ENCODE results near the gene SLC4A1AP.

Gene SLC4A1AP

DNA sequence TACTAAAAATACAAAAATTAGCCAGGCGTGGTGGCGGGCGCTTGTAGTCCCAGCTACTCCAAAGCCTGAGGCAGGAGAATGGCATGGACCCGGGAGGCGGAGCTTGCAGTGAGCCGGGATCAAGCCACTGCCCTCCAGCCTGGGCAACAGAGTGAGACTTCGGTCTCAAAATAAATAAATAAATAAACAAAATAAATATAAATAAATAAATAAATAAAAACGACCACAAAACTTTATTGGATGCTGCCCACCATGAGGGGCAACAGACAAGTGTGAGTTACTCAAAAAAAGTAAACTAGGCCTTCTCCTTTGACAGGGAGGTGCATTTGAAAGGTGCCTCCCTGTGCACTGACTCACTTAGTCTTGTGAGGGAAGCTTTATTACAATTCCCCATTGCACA, 50.4 kb downstream of the SLC4A1AP start:
- TF ChIP-seq ZNF274 (IDR thresholded peaks at IDR 0.05; ENCODE audit: low read depth, low read length), result no peak
- H3K4me3 ChIP-seq (ENCODE audit: low read length), result no peak overlapping the region

GRCh38 chr2:27714851-27715291, 51.2 kb downstream of the SLC4A1AP start:
- no peak overlapping the region for H3K4me3 ChIP-seq (ENCODE audit: low read length)
- no peak for TF ChIP-seq ZNF274 (IDR thresholded peaks at IDR 0.05; ENCODE audit: low read depth, low read length)

GRCh38 chr2:27715318-27716210, 51.9 kb downstream of the SLC4A1AP start:
- TF ChIP-seq ZNF274 (IDR thresholded peaks at IDR 0.05; ENCODE audit: low read depth, low read length), result no peak
- H3K4me3 ChIP-seq (ENCODE audit: low read length), result peak overlapping the region; percentile 18; the same call in 1 of the 2 replicates

DNA sequence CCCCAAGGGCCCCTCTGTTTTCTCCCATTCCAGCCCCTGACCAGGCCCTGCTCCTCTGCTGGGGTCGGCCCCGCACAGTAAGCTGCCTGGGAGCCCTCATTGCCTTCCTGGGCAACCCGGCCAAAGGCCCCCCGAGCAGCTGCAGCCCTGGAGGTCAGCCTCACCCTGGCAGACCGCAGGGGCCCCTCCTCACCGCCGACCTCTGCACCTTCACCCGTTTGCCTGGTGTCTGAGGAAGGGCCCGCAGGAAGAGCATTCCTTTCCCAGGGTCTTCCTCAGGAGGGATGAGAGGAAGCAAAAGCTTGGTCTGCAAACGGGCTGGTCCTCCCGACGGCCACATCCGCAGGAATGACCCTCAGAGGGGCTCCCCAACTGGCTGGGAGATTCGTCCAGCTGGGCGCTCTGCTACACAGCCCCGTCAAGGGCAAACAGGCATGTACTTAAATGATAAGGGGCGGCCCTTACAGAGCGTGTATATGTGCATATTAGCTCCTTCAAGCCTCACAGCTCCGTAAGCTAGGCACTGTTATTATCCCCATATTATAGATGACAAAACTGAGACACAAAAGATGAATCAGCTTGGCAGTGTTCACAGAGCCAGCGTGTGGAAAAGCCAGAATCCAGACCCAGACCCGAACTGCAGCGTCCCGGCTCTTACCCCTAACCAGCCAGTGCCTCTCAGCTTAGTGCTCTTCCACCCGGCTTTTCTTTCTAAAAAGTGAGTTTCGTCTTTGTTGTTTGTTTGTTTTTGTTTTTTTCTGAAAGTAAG, 52.8 kb downstream of the SLC4A1AP start:
- no peak for TF ChIP-seq ZNF274 (IDR thresholded peaks at IDR 0.05; ENCODE audit: low read depth, low read length)
- no peak overlapping the region for H3K4me3 ChIP-seq (ENCODE audit: low read length)

DNA sequence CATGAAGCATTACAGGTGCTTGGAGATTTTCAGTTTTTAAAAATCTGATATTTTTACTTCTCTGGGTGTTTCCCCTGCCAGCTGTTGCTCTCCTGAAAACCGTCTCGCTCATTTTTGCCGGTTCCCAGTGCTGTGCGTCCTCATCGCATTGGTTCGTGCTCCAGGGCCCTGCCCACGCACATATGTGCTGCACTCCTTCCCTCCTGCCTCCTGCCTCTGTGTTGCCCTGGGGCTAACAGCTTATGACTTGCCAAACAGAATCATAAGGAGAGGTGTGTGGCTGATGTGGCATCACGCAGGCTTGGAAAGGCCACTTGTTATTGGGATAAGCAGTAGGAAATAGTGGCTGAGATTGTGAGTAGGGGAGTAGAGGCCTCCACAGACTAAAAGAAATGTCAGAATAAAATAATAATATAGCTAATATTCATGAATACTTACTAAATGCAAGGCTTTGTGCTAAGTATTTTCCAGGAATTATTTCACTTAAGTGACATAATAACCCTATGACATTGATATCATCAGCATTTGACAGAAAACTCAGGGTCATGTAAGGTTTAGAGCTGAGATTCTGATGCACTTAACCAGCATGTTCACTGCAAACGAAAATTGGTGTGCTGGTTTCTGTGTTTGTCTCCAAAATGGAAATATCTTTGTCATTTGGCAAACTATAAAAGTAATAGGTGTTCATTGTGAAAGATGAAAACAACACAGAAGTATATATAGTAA, 53.5 kb downstream of the SLC4A1AP start:
- no peak for TF ChIP-seq ZNF274 (IDR thresholded peaks at IDR 0.05; ENCODE audit: low read depth, low read length)
- no peak overlapping the region for H3K4me3 ChIP-seq (ENCODE audit: low read length)

DNA sequence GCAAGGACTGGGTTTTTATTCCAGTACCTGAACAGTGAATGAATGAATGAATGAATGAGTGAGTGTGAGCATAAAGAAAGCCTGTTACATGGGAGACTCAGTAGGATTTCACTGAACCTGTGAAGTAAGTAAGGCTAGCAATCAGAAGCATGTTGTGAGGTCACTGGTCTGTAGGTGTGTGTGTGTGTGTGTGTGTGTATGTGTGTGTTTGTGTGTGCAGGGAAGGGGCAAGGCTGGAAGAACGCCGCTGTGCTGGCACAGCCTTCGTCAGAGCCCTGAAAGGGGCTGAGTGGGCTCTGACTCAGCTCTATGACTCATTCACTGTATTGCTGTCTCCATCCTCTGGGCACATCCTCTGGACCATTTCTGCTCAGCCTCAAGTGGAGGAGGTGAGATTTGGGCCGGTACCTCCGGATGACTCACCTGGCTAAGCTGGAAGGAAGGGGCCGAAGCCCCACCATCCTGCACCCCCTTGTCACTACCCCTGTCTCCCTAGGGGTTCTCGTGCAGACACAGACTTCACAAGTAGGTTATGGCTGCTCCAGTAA, 56.4 kb downstream of the SLC4A1AP start:
- no peak for TF ChIP-seq ZNF274 (IDR thresholded peaks at IDR 0.05; ENCODE audit: low read depth, low read length)
- no peak overlapping the region for H3K4me3 ChIP-seq (ENCODE audit: low read length)

- H3K4me3 ChIP-seq (ENCODE audit: low read length), result no peak overlapping the region
- TF ChIP-seq ZNF274 (IDR thresholded peaks at IDR 0.05; ENCODE audit: low read depth, low read length), result no peak
These were observed 57.6 kb downstream of the SLC4A1AP start for GRCh38 chr2:27721335-27721734.

GRCh38 chr2:27721884-27722485, 58.3 kb downstream of the SLC4A1AP start:
- no peak overlapping the region for H3K4me3 ChIP-seq (ENCODE audit: low read length)
- no peak for TF ChIP-seq ZNF274 (IDR thresholded peaks at IDR 0.05; ENCODE audit: low read depth, low read length)

- no peak overlapping the region for H3K4me3 ChIP-seq (ENCODE audit: low read length)
- no peak for TF ChIP-seq ZNF274 (IDR thresholded peaks at IDR 0.05; ENCODE audit: low read depth, low read length)
These were observed 59.9 kb downstream of the SLC4A1AP start for GRCh38 chr2:27723372-27724144.

- no peak for TF ChIP-seq ZNF274 (IDR thresholded peaks at IDR 0.05; ENCODE audit: low read depth, low read length)
These were observed 60.5 kb downstream of the SLC4A1AP start for GRCh38 chr2:27724191-27724590.

GRCh38 chr2:27724905-27725701, 61.4 kb downstream of the SLC4A1AP start:
- H3K4me3 ChIP-seq (ENCODE audit: low read length), result no peak overlapping the region
- TF ChIP-seq ZNF274 (IDR thresholded peaks at IDR 0.05; ENCODE audit: low read depth, low read length), result no peak

More at GRCh38 chr2:27724191-27724590, 60.5 kb downstream of the SLC4A1AP start:
- H3K4me3 ChIP-seq (ENCODE audit: low read length), result no peak overlapping the region

- no peak overlapping the region for H3K4me3 ChIP-seq (ENCODE audit: low read length)
- no peak for TF ChIP-seq ZNF274 (IDR thresholded peaks at IDR 0.05; ENCODE audit: low read depth, low read length)
These were observed 63.6 kb downstream of the SLC4A1AP start for GRCh38 chr2:27727257-27727656.

Data from GM08714 (cell line).